H9 (cell line): ENCODE data around the gene TOP1. TPM values are rescaled to one million over a fixed set of nuclear protein-coding genes. Genes with fewer than 3 reads are reported as not detected.
"Not testable (repeated sequence)": the region's sequence is repeated elsewhere in the genome, so short reads cannot be mapped to it uniquely, and the experiment has no call there.

Experiments
- DNase-seq: peaks from one replicate; pipeline ENCODE4 v3.0.0-alpha.2; 2017
- H2AFZ ChIP-seq: one replicate; pipeline ENCODE4 v1.6.1; 2013; ENCODE audit warnings: mild to moderate bottlenecking, low read length, control low read depth, moderate library complexity
- H2AK5ac ChIP-seq: 2 replicates; pipeline ENCODE4 v1.6.1; 2013; ENCODE audit warnings: low read length, control low read depth, mixed read lengths; ENCODE audit not compliant: insufficient read length
- H2BK120ac ChIP-seq: one replicate; pipeline ENCODE4 v1.6.1; 2013; ENCODE audit warnings: low read depth, mild to moderate bottlenecking, low read length, control low read depth, inconsistent platforms; ENCODE audit not compliant: poor library complexity, severe bottlenecking
- H2BK12ac ChIP-seq: 2 replicates; pipeline ENCODE4 v1.6.1; 2013; ENCODE audit warnings: low read length, control low read depth, mixed read lengths, low read depth; ENCODE audit not compliant: insufficient read length
- H2BK15ac ChIP-seq: 2 replicates; pipeline ENCODE4 v1.6.1; 2013; ENCODE audit warnings: low read depth, low read length, control low read depth
- H2BK20ac ChIP-seq: one replicate; pipeline ENCODE4 v1.6.1; 2013; ENCODE audit warnings: low read depth, mild to moderate bottlenecking, low read length, control low read depth, inconsistent platforms; ENCODE audit not compliant: poor library complexity, severe bottlenecking
- H2BK5ac ChIP-seq: 2 replicates; pipeline ENCODE4 v1.6.1; 2013; ENCODE audit warnings: low read length, control low read depth, mixed read lengths; ENCODE audit not compliant: insufficient read length
- H3K14ac ChIP-seq: 2 replicates; pipeline ENCODE4 v1.6.1; 2013; ENCODE audit warnings: low read length, control low read depth; ENCODE audit not compliant: insufficient read depth
- H3K18ac ChIP-seq: 2 replicates; pipeline ENCODE4 v1.6.1; 2013; ENCODE audit warnings: low read depth, mild to moderate bottlenecking, mixed read lengths, low read length, control low read depth; ENCODE audit not compliant: insufficient read length
- H3K23ac ChIP-seq: 2 replicates; pipeline ENCODE4 v1.6.1; 2013; ENCODE audit warnings: low read length, control low read depth, mixed read lengths, low read depth; ENCODE audit not compliant: insufficient read length
- H3K23me2 ChIP-seq: 2 replicates; pipeline ENCODE4 v1.6.1; 2013; ENCODE audit warnings: low read depth, mild to moderate bottlenecking, mixed read lengths, low read length, control low read depth; ENCODE audit not compliant: insufficient read length, poor library complexity, severe bottlenecking
- H3K27ac ChIP-seq: 2 replicates; pipeline ENCODE4 v1.5.1; 2013; ENCODE audit warnings: low read length, control low read depth, mixed read lengths, low read depth; ENCODE audit not compliant: insufficient read length
- H3K27me3 ChIP-seq: 2 replicates; pipeline ENCODE4 v1.6.1; 2013; ENCODE audit warnings: low read length, control low read depth, inconsistent platforms; ENCODE audit not compliant: insufficient read depth
- H3K4ac ChIP-seq: 2 replicates; pipeline ENCODE4 v1.6.1; 2013; ENCODE audit warnings: low read depth, mild to moderate bottlenecking, control low read depth, inconsistent platforms, low read length, moderate library complexity
- H3K4me1 ChIP-seq: 2 replicates; pipeline ENCODE4 v1.6.1; 2013; ENCODE audit warnings: low read length, control low read depth, inconsistent platforms; ENCODE audit not compliant: insufficient read depth
- H3K4me2 ChIP-seq: 2 replicates; pipeline ENCODE4 v1.6.1; 2013; ENCODE audit warnings: low read length, control low read depth, mixed read lengths; ENCODE audit not compliant: insufficient read length, insufficient read depth
- H3K56ac ChIP-seq: 2 replicates; pipeline ENCODE4 v1.6.1; 2013; ENCODE audit warnings: low read depth, mild to moderate bottlenecking, mixed read lengths, low read length, control low read depth; ENCODE audit not compliant: insufficient read length
- H3K79me1 ChIP-seq: 2 replicates; pipeline ENCODE4 v1.6.1; 2013; ENCODE audit warnings: low read depth, mild to moderate bottlenecking, moderate library complexity, low read length, control low read depth, inconsistent platforms; ENCODE audit not compliant: insufficient read depth, poor library complexity, severe bottlenecking
- H3K79me2 ChIP-seq: 2 replicates; pipeline ENCODE4 v1.6.1; 2013; ENCODE audit warnings: low read length, control low read depth, inconsistent platforms; ENCODE audit not compliant: insufficient read depth
- H3K9ac ChIP-seq: 2 replicates; pipeline ENCODE4 v1.6.1; 2013; ENCODE audit warnings: low read length, control low read depth, mixed read lengths; ENCODE audit not compliant: insufficient read length; ENCODE audit errors: extremely low read depth
- H3K9me3 ChIP-seq: one replicate; pipeline ENCODE4 v1.6.1; 2013; ENCODE audit warnings: low read depth, low read length, inconsistent platforms; ENCODE audit not compliant: control insufficient read depth
- H3T11ph ChIP-seq: one replicate; pipeline ENCODE4 v1.6.1; 2013; ENCODE audit warnings: mild to moderate bottlenecking, low read length, control low read depth, inconsistent platforms
- H4K20me1 ChIP-seq: one replicate; pipeline ENCODE4 v1.6.1; 2013; ENCODE audit not compliant: control insufficient read depth, insufficient read length, insufficient read depth
- H4K5ac ChIP-seq: 2 replicates; pipeline ENCODE4 v1.6.1; 2013; ENCODE audit warnings: low read depth, mild to moderate bottlenecking, mixed read lengths, low read length, control low read depth; ENCODE audit not compliant: insufficient read length
- H4K8ac ChIP-seq: replicated peaks from 2 replicates; pipeline ENCODE4 v1.6.1; 2013; ENCODE audit warnings: low read length, control low read depth, mixed read lengths, low read depth; ENCODE audit not compliant: insufficient read length
- H4K91ac ChIP-seq: 2 replicates; pipeline ENCODE4 v1.6.1; 2013; ENCODE audit warnings: low read depth, mild to moderate bottlenecking, moderate library complexity, mixed read lengths, low read length, control low read depth; ENCODE audit not compliant: insufficient read length
- H3K27ac Mint-ChIP-seq, 3 experiments: 2 replicates in 2 of 3; 3 replicates in 1 of 3; pipeline ENCODE4 v1.8.0; 2020 to 2021; ENCODE audit warnings: mixed read lengths in 3 of 3, mild to moderate bottlenecking in 1 of 3, moderate library complexity in 1 of 3
- H3K27me3 Mint-ChIP-seq: 2 replicates; pipeline ENCODE4 v1.8.0; 2021; ENCODE audit warnings: low read depth, mild to moderate bottlenecking, moderate library complexity, mixed read lengths
- H3K36me3 Mint-ChIP-seq, 3 experiments: 2 replicates in 2 of 3; 3 replicates in 1 of 3; pipeline ENCODE4 v1.8.0; 2020 to 2021; ENCODE audit warnings: low read depth in 3 of 3, mixed read lengths in 3 of 3; ENCODE audit not compliant: insufficient read depth in 1 of 3
- H3K4me1 Mint-ChIP-seq, 2 experiments: 2 replicates each; pipeline ENCODE4 v1.8.0; 2020; ENCODE audit warnings: mixed read lengths in 2 of 2
- H3K4me3 Mint-ChIP-seq, 2 experiments: 2 replicates in 1 of 2; 3 replicates in 1 of 2; pipeline ENCODE4 v1.8.0; 2020 to 2021; ENCODE audit warnings: mild to moderate bottlenecking in 2 of 2, mixed read lengths in 2 of 2, moderate library complexity in 1 of 2
- H3K9me3 Mint-ChIP-seq, 2 experiments: 2 replicates in 1 of 2; 3 replicates in 1 of 2; pipeline ENCODE4 v1.8.0; 2020; ENCODE audit warnings: mild to moderate bottlenecking in 2 of 2, mixed read lengths in 2 of 2, moderate library complexity in 1 of 2
- WGBS: extraction: QIAGEN DNeasy Blood & Tissue Kit; methylation state at CpG from one replicate; pipeline ENCODE4 v1.1.7; 2013; ENCODE audit warnings: missing lambda C conversion rate, low lambda C conversion rate, mixed read lengths; ENCODE audit not compliant: insufficient read length; ENCODE audit errors: extremely low coverage; 5-methylcytosine and 5-hydroxymethylcytosine counted together
- total RNA-seq: library from RNA; stranded (reverse); gene quantifications from 2 replicates; pipeline ENCODE4 v1.2.1, GENCODE V29; 2021
- TF ChIP-seq, protein P1 (sequence below): fragments of 200-600 bp; sonication (generic); conservative IDR thresholded peaks from 3 replicates; pipeline ENCODE4 v1.8.0; 2021; ENCODE audit warnings: antibody characterized with exemption, mild to moderate bottlenecking

The TOP1 gene
- total RNA-seq, 1 experiment from 2014 or later = 96.4 TPM

DNA sequence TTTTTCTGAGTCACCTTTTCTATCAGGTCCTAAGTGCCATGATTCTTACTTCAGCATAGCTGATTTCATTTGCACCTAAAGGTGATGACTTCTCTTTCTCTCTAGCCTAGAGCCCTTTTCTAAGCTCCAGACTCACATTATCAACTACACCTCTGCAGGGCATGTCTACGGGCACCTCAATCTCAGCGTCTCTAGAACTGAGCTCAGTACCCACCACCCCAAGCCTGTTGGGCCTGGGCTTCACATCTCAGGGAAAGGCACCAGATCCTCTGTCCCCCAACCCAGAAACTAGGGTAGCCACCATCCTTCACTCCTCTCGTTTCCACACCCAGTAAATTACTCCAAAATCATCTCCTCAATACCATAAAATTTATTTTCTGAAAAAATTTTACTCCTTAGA is 98.1 kb downstream of the TOP1 start:
- Histone ChIP-seq H3K4me2 (no peak overlapping the region), H3K4ac (no peak overlapping the region), H2BK120ac (no peak overlapping the region), H3K18ac (no peak overlapping the region), H2BK5ac (no peak overlapping the region), H2BK20ac (no peak overlapping the region), H3K79me2 (no peaks in the 10 kb centered on the region), H3K27me3 (no peaks in the 10 kb centered on the region), H2BK12ac (no peak overlapping the region), H3T11ph (no peak overlapping the region), H2AK5ac (no peak overlapping the region), H3K9me3 (no peaks in the 10 kb centered on the region), H3K4me1 (no peaks in the 10 kb centered on the region), H3K79me1 (no peaks in the 10 kb centered on the region), H3K27ac (no peak overlapping the region), H2AFZ (no peak overlapping the region), H2BK15ac (no peak overlapping the region), H4K91ac (no peak overlapping the region), H4K8ac (no peak overlapping the region), H3K23ac (no peak overlapping the region), H3K56ac (no peak overlapping the region), H4K5ac (no peak overlapping the region), H3K14ac (no peak overlapping the region; the same call in 1 of the 2 replicates), H3K23me2 (no peaks in the 10 kb centered on the region), H4K20me1 (no peaks in the 10 kb centered on the region), H3K9ac (no peak overlapping the region)
- Mint-ChIP-seq H3K27me3 (no peaks in the 10 kb centered on the region), H3K4me1 (no peaks in the 10 kb centered on the region), H3K4me3 (no peak overlapping the region), H3K9me3 (peaks cover 0 to 3% of the 10 kb centered on the region in 2 experiments; a peak in 2 of 5 replicates), H3K36me3 (peaks cover 27 to 58% (median 31%) of the 10 kb centered on the region in 3 experiments), H3K27ac (peak overlapping the region in 1 of 3 experiments; percentile 50; a peak in 2 of 7 replicates)
- TF ChIP-seq, protein P1, sequence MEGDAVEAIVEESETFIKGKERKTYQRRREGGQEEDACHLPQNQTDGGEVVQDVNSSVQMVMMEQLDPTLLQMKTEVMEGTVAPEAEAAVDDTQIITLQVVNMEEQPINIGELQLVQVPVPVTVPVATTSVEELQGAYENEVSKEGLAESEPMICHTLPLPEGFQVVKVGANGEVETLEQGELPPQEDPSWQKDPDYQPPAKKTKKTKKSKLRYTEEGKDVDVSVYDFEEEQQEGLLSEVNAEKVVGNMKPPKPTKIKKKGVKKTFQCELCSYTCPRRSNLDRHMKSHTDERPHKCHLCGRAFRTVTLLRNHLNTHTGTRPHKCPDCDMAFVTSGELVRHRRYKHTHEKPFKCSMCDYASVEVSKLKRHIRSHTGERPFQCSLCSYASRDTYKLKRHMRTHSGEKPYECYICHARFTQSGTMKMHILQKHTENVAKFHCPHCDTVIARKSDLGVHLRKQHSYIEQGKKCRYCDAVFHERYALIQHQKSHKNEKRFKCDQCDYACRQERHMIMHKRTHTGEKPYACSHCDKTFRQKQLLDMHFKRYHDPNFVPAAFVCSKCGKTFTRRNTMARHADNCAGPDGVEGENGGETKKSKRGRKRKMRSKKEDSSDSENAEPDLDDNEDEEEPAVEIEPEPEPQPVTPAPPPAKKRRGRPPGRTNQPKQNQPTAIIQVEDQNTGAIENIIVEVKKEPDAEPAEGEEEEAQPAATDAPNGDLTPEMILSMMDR = no peak
- DNase-seq = no peak
- 100% methylated on average over 1 of the region's 3 CpGs for WGBS

DNA sequence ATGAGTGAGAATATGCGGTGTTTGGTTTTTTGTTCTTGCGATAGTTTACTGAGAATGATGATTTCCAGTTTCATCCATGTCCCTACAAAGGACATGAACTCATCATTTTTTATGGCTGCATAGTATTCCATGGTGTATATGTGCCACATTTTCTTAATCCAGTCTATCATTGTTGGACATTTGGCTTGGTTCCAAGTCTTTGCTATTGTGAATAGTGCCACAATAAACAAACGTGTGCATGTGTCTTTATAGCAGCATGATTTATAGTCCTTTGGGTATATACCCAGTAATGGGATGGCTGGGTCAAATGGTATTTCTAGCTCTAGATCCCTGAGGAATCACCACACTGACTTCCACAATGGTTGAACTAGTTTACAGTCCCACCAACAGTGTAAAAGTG is 99.7 kb downstream of the TOP1 start:
- not testable (repeated sequence) for H3K9ac ChIP-seq, H3K79me2 ChIP-seq, H3T11ph ChIP-seq, H2AK5ac ChIP-seq, H3K14ac ChIP-seq, H3K56ac ChIP-seq, H2BK120ac ChIP-seq, H3K23ac ChIP-seq, H2AFZ ChIP-seq, H3K9me3 ChIP-seq, H3K18ac ChIP-seq, H2BK20ac ChIP-seq, DNase-seq, H2BK5ac ChIP-seq, H3K79me1 ChIP-seq, H3K4me3 Mint-ChIP-seq, H3K23me2 ChIP-seq, H2BK15ac ChIP-seq, H3K27me3 ChIP-seq, H4K5ac ChIP-seq, H3K27me3 Mint-ChIP-seq, H4K20me1 ChIP-seq, H3K4me1 Mint-ChIP-seq, H4K8ac ChIP-seq, H3K9me3 Mint-ChIP-seq, H3K27ac Mint-ChIP-seq, H3K4ac ChIP-seq, H4K91ac ChIP-seq, H3K4me2 ChIP-seq, H3K27ac ChIP-seq, H2BK12ac ChIP-seq, H3K4me1 ChIP-seq
- H3K36me3 Mint-ChIP-seq = peaks cover 14 to 42% (median 21%) of the 10 kb centered on the region in 3 experiments
- WGBS = no CpG with 5 or more reads among the region's 3 CpGs
